GF-D8 (cell line): Measurements from ENCODE around the gene TSC22D4.
"Not testable (repeated sequence)": the region's sequence is repeated elsewhere in the genome, so short reads cannot be mapped to it uniquely, and the experiment has no call there.

ENCODE experiments used
- DNase-seq: peaks from one replicate; lab custom pipeline; 2025; lab: John Stamatoyannopoulos, UW

TSC22D4 gene

GRCh38 chr7:100443096-100443840, 35.7 kb downstream of the TSC22D4 start:
- DNase-seq: no peak

DNA sequence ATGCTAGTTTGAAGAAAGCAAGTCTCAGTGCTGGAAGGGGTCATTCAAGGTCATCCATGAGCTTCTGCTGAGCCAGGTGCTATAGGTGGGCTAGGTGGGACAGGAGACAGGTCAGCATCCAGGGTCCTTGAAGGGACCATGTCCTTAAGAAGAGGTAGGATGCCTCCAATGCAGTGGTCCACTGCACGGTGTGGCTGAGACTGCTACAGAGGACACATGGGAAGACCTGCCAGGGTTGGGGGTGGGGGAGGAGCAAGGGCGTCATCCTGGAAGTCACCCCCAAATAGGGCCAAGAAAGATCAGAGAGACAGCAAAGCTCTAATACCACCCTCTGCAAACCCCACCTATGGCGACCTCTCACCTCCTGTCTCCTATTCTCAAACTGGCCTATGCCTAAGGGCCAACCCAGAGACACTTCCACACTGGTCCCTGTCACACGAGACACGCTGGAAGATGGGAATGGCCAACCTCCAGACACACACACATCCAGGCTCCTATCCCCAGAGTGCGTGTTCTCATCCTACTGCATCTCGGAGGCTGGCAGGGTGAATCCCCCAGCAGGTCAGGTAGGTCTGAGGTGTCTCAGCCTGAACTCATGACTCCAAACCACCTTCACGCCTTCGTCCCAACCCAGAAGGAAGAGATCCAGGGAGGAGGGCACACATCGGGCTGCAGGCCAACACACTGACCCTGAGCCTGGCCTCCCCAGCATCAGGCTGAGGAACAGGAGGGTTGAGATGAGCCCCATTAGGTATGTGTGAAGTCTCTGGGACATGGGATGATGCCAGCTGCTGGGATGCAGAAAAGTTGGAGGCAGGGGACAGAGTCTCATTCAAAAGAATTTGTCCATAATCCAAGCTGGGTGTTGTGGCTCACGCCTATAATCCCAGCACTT, 37.1 kb downstream of the TSC22D4 start:
- DNase-seq: no peak

DNA sequence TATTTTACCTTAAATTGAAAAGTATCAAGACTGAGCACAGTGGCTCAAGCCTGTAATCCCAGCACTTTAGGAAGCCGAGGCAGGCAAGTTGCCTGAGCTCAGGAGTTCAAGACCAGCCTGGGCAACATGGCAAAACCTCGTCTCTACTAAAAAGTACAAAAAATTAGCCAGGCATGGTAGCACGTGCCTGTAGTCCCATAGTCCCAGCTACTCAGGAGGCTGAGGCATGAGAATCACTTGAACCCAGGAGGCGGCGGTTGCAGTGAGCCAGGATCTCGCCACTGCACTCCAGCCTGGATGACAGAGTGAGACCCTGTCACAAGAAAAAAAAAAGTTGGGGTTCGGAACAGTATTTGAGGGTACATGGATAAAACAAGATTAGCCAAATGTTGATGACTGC, 39.8 kb downstream of the TSC22D4 start:
- DNase-seq: not testable (repeated sequence)

GRCh38 chr7:100438731-100439130, 40.3 kb downstream of the TSC22D4 start:
- not testable (repeated sequence) for DNase-seq

DNA sequence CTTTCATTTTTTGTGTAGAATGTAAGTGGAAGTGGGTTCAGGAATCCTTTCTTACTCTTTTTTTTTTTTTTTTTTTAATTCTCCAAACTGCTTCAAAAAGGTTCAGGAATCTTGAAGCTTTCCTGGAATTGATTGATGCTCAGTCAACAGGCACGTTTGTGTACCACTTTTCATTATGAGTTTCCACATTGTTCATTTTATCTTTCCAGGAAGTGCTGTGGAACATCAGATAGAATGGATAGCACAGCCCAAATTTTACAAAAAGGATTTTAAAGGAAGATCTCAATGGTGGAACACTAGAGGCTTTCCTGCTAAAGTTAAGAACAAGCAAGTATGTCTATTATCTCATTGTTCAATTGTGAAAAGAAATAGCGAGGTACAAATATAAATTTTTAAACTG, 40.8 kb downstream of the TSC22D4 start:
- no peak for DNase-seq

DNA sequence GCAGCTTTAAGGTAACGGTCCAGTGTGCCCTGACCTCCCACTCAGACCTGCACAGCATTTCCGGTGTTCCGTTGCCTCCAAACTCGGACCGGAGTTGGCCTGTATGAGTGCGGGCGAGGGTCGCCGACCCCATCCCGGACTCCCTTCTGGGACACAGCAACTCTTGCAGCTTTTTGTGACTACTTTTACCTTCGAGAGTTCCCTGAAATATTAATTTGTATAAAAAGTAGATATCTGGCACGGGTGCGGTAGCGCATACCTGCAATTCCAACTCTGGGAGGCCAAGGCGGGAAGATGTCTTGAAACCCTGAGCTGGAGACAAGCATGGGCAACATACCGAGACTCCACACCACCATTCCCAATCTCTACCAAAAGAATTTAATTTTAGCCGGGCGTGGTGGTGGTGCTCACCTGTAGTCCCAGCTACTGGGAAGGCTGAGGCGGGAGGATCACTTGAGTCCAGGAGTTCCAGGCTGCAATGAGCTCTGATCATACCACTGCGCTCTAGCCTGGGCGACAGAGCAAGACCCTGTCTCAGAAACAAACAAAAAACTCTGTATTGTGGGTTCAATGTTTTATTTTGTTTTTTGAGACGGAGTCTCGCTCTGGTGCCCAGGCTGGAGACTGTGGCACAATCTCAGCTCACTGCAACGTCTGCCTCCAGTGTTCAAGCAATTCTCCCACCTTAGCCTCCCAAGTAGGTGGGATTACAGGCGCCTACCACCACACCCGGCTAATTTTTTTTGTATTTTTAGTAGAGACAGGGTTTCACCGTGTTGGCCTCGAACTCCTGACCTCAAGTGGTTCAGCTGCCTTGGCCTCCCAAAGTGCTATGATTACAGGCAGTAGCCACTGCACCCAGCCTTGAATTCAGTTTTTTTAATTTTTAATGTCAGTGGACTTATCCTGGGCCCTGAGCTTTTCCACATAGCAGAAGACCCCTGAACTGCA, 41.6 kb downstream of the TSC22D4 start:
- no peak for DNase-seq

GRCh38 chr7:100435401-100436304, 43.4 kb downstream of the TSC22D4 start:
- DNase-seq: no peak

- DNase-seq: no peak
These were observed 44.5 kb downstream of the TSC22D4 start for GRCh38 chr7:100434297-100435144.

DNA sequence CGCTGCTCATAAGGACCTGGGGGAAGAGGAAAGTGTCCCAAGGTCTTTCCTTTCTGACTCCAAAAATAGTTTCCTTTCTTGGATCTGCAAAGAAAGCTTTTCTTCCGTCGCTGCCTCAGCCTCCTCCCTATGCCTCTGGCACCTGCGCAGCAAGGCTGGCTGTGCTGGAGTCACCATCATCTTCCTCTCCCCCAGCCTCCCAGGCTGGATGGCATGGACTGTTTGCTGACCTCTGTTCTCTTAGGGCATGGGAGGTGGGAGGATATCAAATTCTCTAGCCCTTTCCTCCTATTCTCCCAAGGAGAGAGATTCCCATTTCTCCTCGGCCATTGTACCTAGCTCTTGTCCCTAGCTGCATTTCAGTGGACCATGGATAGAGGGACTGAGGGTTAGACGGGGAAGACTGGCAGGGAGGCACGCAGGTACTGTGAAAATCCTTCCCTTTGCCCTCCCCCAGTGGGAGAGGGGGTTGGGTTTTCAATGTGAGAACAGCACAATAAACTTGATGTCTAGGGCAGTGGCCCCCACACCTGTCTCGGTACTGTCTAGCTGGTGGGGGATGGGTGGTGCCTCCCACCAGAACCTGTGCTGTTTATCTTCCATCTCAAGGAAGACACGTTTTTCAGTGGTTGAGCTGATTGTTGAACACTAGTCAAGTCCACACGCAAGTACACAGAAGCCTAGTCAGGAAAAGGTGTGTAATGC, 45.3 kb downstream of the TSC22D4 start:
- no peak for DNase-seq

DNA sequence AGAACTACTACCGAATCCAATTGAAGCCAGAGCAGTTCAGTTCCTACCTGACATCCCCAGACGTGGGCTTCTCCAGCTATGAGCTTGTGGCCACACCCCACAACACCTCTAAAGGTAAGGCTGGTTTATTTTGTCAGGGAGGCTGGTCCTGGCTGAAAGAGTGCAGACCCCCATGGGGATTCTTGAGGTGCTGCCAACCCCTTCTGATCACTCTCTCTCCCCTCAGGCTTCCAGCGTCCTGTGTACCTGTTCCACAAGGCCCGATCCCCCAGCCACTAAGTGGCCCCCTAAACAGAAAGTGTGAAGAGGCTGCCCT, 45.8 kb downstream of the TSC22D4 start:
- no peak for DNase-seq

GRCh38 chr7:100432621-100433275, 46.3 kb downstream of the TSC22D4 start:
- DNase-seq: no peak

- DNase-seq: no peak
These were observed 47.0 kb downstream of the TSC22D4 start for GRCh38 chr7:100432053-100432452.

DNA sequence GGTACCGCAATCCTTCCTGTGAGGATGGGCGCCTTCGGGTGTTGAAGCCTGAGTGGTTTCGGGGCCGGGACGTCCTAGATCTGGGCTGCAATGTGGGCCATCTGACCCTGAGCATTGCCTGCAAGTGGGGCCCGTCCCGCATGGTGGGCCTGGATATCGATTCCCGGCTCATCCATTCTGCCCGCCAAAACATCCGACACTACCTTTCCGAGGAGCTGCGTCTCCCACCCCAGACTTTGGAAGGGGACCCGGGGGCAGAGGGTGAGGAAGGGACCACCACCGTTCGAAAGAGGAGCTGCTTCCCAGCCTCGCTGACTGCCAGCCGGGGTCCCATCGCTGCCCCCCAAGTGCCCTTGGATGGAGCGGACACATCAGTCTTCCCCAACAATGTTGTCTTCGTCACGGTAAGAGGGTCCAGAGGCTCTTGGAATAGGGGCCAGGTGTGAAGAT, 47.7 kb downstream of the TSC22D4 start:
- DNase-seq: no peak

DNA sequence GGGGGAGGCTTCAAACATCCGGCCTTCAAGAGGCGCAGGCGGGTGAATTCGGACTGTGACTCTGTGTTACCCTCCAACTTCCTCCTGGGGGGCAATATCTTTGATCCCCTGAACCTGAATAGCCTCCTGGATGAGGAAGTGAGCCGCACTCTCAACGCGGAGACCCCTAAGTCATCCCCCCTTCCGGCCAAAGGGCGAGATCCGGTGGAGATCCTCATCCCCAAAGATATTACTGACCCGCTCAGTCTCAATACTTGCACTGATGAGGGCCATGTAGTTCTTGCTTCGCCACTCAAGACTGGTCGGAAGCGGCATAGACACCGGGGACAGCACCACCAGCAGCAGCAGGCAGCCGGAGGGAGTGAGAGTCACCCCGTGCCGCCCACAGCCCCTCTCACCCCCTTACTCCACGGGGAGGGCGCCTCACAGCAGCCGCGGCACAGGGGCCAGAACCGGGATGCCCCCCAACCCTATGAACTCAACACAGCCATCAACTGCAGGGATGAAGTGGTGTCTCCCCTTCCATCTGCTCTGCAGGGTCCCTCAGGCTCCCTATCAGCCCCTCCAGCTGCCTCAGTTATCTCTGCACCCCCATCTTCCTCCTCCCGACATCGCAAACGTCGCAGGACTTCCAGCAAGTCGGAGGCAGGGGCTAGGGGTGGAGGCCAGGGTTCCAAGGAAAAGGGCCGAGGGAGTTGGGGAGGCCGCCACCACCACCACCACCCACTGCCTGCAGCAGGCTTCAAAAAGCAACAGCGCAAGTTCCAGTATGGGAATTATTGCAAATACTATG, 48.3 kb downstream of the TSC22D4 start:
- DNase-seq: no peak

DNA sequence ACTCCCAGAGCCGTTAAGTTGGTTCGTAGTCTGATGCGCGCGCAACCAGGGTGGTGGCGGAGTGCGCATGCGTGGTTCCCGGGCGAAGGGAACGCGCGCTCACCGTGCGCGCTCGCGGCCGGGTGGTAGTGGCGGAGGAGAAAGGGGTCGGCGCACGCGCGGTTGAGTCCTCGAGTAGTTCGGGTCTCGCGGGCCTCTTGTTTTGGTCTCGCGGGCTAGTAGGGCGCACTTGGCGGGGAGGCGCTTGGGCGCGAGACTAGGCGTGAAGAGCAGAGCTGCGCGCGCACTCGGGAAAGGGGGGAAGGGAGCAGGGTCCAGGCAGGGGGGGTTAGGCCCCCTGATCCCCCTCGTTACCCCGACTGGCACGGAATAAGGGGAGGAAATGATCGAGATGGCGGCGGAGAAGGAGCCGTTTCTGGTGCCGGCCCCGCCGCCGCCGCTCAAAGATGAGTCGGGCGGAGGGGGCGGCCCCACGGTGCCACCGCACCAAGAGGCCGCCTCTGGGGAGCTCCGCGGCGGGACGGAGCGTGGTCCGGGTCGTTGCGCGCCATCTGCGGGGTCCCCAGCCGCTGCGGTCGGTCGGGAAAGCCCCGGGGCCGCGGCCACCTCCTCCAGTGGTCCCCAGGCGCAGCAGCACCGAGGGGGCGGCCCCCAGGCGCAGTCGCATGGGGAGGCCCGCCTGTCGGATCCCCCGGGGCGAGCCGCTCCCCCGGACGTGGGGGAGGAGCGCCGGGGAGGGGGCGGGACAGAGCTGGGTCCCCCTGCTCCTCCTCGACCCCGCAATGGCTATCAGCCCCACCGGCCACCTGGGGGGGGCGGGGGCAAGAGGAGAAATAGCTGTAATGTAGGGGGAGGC, 49.1 kb downstream of the TSC22D4 start, which contains the start of gene MEPCE:
Gene MEPCE (plus strand): TSS at position 195 of the 856 bp plus-strand sequence. CDS start 188 bp downstream, at position 383.
- peak; percentile 86 for DNase-seq

DNA sequence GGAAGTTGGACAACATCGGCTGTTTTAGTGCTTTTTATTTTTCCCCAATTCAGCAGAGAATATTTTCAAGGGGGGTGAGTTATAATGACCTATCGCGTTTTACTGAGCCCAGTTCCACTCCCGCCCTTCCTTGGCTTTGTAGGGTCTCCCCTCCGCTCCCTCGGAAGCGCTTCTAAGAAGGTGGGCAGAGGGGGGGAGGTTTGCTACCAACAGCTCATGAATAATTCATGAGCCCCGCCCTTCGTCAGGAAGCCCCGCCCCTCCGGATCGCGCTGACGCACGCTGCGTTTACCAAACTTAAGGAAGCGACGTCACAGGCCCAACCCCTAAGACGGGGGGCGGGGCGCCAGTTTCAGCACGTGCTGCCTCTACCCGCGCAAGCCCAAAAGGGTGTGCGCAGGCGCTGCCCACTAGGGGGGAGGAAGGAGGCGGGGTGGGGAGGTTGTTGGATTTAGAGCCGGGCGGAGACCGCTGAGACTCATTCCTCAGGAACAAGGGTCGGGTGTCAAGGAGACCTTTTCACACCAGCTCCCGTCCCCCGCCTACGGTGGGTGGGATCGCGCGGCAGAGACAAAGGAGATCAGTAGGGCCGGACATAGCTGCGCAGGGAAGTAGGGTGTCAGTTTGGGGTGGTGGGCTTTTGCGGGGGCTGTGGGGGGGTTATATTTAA, 49.9 kb downstream of the TSC22D4 start:
- DNase-seq: peak; percentile 97
